ENCODE results near the gene BCL10.

Gene BCL10

GRCh38 chr1:85219853-85220610, 56.4 kb downstream of the BCL10 start:
- FAIRE-seq = no peak

- FAIRE-seq = no peak
Measured at GRCh38 chr1:85216697-85217096, 59.7 kb downstream of the BCL10 start.
